DND-41 (cell line): Measurements from ENCODE around the gene SLC16A10.

Experiments used
- ATAC-seq: fragments of 200-7000 bp; cut with Tn5 transposase; 3 replicates; pipeline ENCODE4 v1.9.1; 2021; ENCODE audit warnings: low read depth; ENCODE audit not compliant: insufficient read depth
- DNase-seq: peaks from one replicate; pipeline ENCODE4 v3.0.0-alpha.2; 2020
- H2AFZ ChIP-seq: 2 replicates; pipeline ENCODE4 v1.6.0; 2012; ENCODE audit warnings: low read depth, low read length
- H3K27ac ChIP-seq: 2 replicates; pipeline ENCODE4 v1.5.1; 2012; ENCODE audit warnings: low read length, inconsistent platforms
- H3K27me3 ChIP-seq: fragments of 200-600 bp; sonication (generic); 2 replicates; pipeline ENCODE4 v1.6.0; 2012; ENCODE audit warnings: low read length, mild to moderate bottlenecking, inconsistent platforms; ENCODE audit not compliant: insufficient read depth, poor library complexity
- H3K36me3 ChIP-seq: 2 replicates; pipeline ENCODE4 v1.5.1; 2012; ENCODE audit warnings: low read length, inconsistent platforms; ENCODE audit not compliant: insufficient read depth
- H3K4me1 ChIP-seq: 2 replicates; pipeline ENCODE4 v1.5.1; 2012; ENCODE audit warnings: mild to moderate bottlenecking, low read length; ENCODE audit not compliant: insufficient read depth
- H3K4me2 ChIP-seq: 2 replicates; pipeline ENCODE4 v1.6.0; 2012; ENCODE audit warnings: mild to moderate bottlenecking, moderate library complexity, low read length, inconsistent platforms; ENCODE audit not compliant: insufficient read depth
- H3K4me3 ChIP-seq, 2 experiments: fragments of 200-600 bp in 1 of 2; shearing (Covaris generic) in 1 of 2; 2 replicates each; pipeline ENCODE4 v1.5.1; 2012 to 2016; ENCODE audit warnings: inconsistent platforms in 2 of 2, low read length in 2 of 2, mild to moderate bottlenecking in 2 of 2, low read depth in 1 of 2, moderate library complexity in 1 of 2
- H3K79me2 ChIP-seq: 2 replicates; pipeline ENCODE4 v1.6.0; 2012; ENCODE audit warnings: low read length, inconsistent platforms; ENCODE audit not compliant: insufficient read depth
- H3K9ac ChIP-seq: 2 replicates; pipeline ENCODE4 v1.6.0; 2012; ENCODE audit warnings: low read depth, mild to moderate bottlenecking, inconsistent platforms, low read length, moderate library complexity
- H3K9me3 ChIP-seq: 2 replicates; pipeline ENCODE4 v1.5.1; 2012; ENCODE audit warnings: low read length, moderate library complexity, mild to moderate bottlenecking, inconsistent platforms; ENCODE audit not compliant: insufficient read depth, severe bottlenecking
- H4K20me1 ChIP-seq: 2 replicates; pipeline ENCODE4 v1.6.0; 2012; ENCODE audit warnings: low read length; ENCODE audit not compliant: insufficient read depth
- EZH2 ChIP-seq: IDR thresholded peaks from 3 replicates; pipeline ENCODE4 v1.6.1; 2012; ENCODE audit warnings: borderline replicate concordance, low read depth, mild to moderate bottlenecking, moderate library complexity, low read length, inconsistent platforms; ENCODE audit not compliant: severe bottlenecking
- TF ChIP-seq, protein P1 (sequence below): IDR thresholded peaks from 2 replicates; pipeline ENCODE4 v1.5.1; 2012; ENCODE audit warnings: borderline replicate concordance, low read length, moderate library complexity, mild to moderate bottlenecking; ENCODE audit not compliant: poor library complexity, severe bottlenecking; ENCODE audit errors: extremely low read depth

Gene SLC16A10

GRCh38 chr6:111237852-111238251 is 150.5 kb downstream of the SLC16A10 start:
- H3K79me2 ChIP-seq: no peaks in the 10 kb centered on the region
- H3K4me2 ChIP-seq: no peak overlapping the region
- H3K9ac ChIP-seq: no peak overlapping the region
- no peaks in the 10 kb centered on the region for H3K27me3 ChIP-seq
- no peak for ATAC-seq
- H3K4me3 ChIP-seq: no peak overlapping the region
- H3K9me3 ChIP-seq: no peaks in the 10 kb centered on the region
- no peak overlapping the region for H3K27ac ChIP-seq
- H2AFZ ChIP-seq: no peak overlapping the region
- no peak for DNase-seq
- H4K20me1 ChIP-seq: no peaks in the 10 kb centered on the region
- TF ChIP-seq, protein P1, sequence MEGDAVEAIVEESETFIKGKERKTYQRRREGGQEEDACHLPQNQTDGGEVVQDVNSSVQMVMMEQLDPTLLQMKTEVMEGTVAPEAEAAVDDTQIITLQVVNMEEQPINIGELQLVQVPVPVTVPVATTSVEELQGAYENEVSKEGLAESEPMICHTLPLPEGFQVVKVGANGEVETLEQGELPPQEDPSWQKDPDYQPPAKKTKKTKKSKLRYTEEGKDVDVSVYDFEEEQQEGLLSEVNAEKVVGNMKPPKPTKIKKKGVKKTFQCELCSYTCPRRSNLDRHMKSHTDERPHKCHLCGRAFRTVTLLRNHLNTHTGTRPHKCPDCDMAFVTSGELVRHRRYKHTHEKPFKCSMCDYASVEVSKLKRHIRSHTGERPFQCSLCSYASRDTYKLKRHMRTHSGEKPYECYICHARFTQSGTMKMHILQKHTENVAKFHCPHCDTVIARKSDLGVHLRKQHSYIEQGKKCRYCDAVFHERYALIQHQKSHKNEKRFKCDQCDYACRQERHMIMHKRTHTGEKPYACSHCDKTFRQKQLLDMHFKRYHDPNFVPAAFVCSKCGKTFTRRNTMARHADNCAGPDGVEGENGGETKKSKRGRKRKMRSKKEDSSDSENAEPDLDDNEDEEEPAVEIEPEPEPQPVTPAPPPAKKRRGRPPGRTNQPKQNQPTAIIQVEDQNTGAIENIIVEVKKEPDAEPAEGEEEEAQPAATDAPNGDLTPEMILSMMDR: no peak
- no peak for TF ChIP-seq EZH2
- no peaks in the 10 kb centered on the region for H3K4me1 ChIP-seq
- no peaks in the 10 kb centered on the region for H3K36me3 ChIP-seq

DNA sequence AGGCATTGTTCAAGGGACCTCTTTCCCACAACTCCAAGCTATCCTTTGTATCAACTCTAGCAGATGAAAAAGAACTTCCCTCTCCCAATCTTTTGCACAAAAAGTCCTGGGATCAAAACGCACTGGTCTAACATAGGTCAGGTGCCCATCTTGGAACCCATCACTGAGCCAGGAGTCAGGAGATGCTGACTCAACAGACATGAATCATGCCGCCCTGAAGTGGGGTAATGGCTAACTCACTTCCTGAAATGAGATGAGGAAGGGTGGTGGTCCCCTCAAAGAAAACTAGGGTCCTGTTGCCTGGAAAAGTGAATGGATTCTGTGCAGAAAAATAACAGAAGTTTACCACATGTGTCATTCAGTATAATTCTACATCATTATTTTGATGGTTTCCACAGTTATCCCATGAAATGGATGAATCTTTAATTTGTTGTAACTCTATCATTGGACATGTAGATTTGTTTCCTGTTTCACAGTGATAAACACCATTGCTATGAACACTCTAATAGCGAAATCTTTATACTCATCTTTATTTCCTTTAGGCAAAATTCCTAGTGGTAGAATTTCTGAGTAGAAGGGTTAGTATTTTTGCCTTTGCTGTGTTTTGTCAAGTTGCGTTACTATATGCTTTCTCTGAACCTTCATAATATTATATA is 151.3 kb downstream of the SLC16A10 start:
- no peak for ATAC-seq
- no peak overlapping the region for H3K27ac ChIP-seq
- no peaks in the 10 kb centered on the region for H3K9me3 ChIP-seq
- H3K36me3 ChIP-seq: no peaks in the 10 kb centered on the region
- DNase-seq: no peak
- H3K4me1 ChIP-seq: no peaks in the 10 kb centered on the region
- H3K4me3 ChIP-seq: no peak overlapping the region
- H3K27me3 ChIP-seq: no peaks in the 10 kb centered on the region
- no peaks in the 10 kb centered on the region for H4K20me1 ChIP-seq
- H3K4me2 ChIP-seq: no peak overlapping the region
- H3K9ac ChIP-seq: no peak overlapping the region
- TF ChIP-seq, protein P1: no peak
- no peak for TF ChIP-seq EZH2
- H3K79me2 ChIP-seq: no peaks in the 10 kb centered on the region
- H2AFZ ChIP-seq: no peak overlapping the region

DNA sequence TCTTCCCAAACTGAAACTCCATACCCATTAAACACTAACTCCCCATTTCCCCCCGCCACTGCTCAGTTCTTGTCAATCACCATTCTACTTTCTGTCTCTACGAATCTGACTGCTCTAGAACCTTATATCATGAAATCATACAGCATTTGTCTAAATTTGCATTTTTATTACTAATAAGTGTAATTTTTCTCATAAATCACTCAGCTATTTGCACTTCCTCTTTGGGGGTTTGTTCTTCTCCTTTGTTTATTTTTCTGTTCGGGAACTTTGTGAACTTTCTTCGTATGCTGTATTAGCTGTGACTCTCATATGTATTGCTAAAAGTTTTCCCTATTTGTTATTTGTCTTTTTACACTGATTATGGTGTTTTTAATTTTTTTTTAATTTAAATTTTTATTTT is 152.2 kb downstream of the SLC16A10 start:
- Histone ChIP-seq H3K36me3 (no peaks in the 10 kb centered on the region), H3K79me2 (no peaks in the 10 kb centered on the region), H3K4me2 (no peak overlapping the region), H4K20me1 (no peaks in the 10 kb centered on the region), H3K27ac (no peak overlapping the region), H3K27me3 (no peaks in the 10 kb centered on the region), H3K4me1 (no peaks in the 10 kb centered on the region), H3K9ac (no peak overlapping the region), H3K4me3 (no peak overlapping the region), H3K9me3 (no peaks in the 10 kb centered on the region), H2AFZ (no peak overlapping the region)
- TF ChIP-seq, protein P1: no peak
- TF ChIP-seq EZH2: no peak
- no peak for DNase-seq
- ATAC-seq: no peak
